Left ventricle myocardium inferior (tissue), 1 donor: Measurements from ENCODE around the gene SLC9A3. TPM values are rescaled to one million over a fixed set of nuclear protein-coding genes. Genes with fewer than 3 reads are reported as not detected.

Experiments used
- DNase-seq: peaks from one replicate; pipeline ENCODE4 v3.0.0-alpha.2; 2020
- H3K27ac ChIP-seq: fragments of 200-600 bp; replicated peaks from 2 replicates; pipeline ENCODE4 v1.8.0; 2021
- H3K27me3 ChIP-seq: fragments of 200-600 bp; 2 replicates; pipeline ENCODE4 v1.8.0; 2021; ENCODE audit warnings: low read depth
- H3K36me3 ChIP-seq: fragments of 200-600 bp; 2 replicates; pipeline ENCODE4 v1.8.0; 2021
- H3K4me1 ChIP-seq: fragments of 200-600 bp; 2 replicates; pipeline ENCODE4 v1.8.0; 2021
- H3K4me3 ChIP-seq: fragments of 200-600 bp; 2 replicates; pipeline ENCODE4 v1.8.0; 2021; ENCODE audit warnings: mild to moderate bottlenecking, moderate library complexity
- H3K9me3 ChIP-seq: fragments of 200-600 bp; replicated peaks from 2 replicates; pipeline ENCODE4 v1.8.0; 2021
- intact Hi-C: fragments of 100-400 bp; cut with micrococcal nuclease; formaldehyde crosslinking; loops from one replicate; pipeline ENCODE4 v1.11.0; 2022
- total RNA-seq: library from RNA; stranded (reverse); fragmentation: NEBNext Ultra II Directional; extraction: Animal tissue kit (Norgen Biotek cat#: 25700); gene quantifications from one replicate; pipeline ENCODE4 v1.2.1, GENCODE V29; 2021
- TF ChIP-seq, protein P1 (sequence below): fragments of 200-600 bp; IDR thresholded peaks from 2 replicates; pipeline ENCODE4 v1.8.0; 2021; ENCODE audit warnings: antibody characterized with exemption, mild to moderate bottlenecking, borderline replicate concordance
- donor health status: DM: no; HTN: yes; CAD: no; lungs with severe emphysema.

Gene SLC9A3
- total RNA-seq, 1 donor from 2014 or later = 0.91 TPM

DNA sequence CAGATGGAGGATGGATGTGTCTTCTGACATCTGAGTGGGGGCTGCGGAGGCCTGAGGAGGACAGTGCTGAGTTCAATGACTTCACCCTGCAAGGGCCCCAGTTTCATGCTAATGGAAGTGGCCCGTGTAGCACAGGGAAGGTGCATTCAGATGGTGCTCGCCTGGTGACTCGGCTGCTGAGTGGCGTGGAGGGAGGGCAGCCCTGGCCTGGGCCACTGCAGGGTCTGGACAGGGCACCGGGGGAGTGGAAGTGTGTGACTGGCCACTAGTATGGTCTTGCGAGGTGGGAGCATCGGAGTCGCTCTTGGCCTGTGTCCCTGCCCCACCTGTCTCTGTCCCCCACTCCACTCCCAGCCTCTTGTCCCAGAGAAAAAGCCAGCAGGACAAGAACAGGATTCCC, 1.7 kb upstream of the SLC9A3 start:
- intact Hi-C loops = no loop called here
- Histone ChIP-seq H3K27me3 (peaks cover 100% of the 10 kb centered on the region), H3K36me3 (no peaks in the 10 kb centered on the region), H3K4me3 (no peak overlapping the region), H3K27ac (no peak overlapping the region), H3K9me3 (no peaks in the 10 kb centered on the region), H3K4me1 (peaks cover 15% of the 10 kb centered on the region)
- no peak for DNase-seq
- TF ChIP-seq, protein P1, sequence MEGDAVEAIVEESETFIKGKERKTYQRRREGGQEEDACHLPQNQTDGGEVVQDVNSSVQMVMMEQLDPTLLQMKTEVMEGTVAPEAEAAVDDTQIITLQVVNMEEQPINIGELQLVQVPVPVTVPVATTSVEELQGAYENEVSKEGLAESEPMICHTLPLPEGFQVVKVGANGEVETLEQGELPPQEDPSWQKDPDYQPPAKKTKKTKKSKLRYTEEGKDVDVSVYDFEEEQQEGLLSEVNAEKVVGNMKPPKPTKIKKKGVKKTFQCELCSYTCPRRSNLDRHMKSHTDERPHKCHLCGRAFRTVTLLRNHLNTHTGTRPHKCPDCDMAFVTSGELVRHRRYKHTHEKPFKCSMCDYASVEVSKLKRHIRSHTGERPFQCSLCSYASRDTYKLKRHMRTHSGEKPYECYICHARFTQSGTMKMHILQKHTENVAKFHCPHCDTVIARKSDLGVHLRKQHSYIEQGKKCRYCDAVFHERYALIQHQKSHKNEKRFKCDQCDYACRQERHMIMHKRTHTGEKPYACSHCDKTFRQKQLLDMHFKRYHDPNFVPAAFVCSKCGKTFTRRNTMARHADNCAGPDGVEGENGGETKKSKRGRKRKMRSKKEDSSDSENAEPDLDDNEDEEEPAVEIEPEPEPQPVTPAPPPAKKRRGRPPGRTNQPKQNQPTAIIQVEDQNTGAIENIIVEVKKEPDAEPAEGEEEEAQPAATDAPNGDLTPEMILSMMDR = no peak

DNA sequence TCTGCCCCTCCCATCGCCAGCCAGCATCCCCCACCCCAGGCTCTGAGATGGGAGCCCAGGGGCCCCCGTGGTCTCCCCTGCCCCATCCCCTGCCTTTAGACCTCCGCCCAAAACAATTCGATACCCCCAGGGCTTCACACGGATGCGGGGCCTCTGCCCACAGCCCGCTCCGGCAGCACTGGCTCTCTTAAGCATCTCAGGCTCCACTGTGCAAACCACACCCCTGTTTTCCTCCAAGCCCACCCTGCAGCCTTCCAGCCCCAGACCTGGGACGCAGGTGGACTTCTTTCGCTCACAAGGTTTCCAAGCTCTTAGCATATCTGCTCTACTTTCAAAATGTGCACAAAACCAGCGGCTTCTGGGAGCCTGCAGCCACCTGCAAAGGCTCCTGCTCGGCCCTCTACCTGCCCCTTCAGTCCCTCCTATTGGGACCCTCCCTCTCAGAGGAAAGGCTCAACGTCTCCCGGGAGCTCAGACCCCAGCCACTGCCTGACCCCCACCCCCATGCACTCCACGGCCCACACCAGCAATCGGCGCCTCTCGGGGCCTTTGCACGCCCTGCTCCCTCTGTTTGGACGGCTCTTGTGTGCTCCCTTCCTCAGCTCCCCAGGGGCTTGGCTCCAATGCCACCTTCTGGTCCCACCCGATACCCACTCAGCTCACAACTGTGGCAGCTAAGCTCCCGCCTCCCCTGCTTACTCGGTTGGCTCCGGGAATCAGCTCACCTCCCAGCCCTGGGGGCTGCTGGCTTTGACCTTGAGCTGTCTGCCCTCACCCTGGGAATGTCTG, 918 bp upstream of the SLC9A3 start:
- no peak overlapping the region for H3K27ac ChIP-seq
- intact Hi-C loops = no loop called here
- H3K36me3 ChIP-seq = no peaks in the 10 kb centered on the region
- no peak for DNase-seq
- no peaks in the 10 kb centered on the region for H3K9me3 ChIP-seq
- TF ChIP-seq, protein P1 = no peak
- peaks cover 15% of the 10 kb centered on the region for H3K4me1 ChIP-seq
- H3K27me3 ChIP-seq = peaks cover 100% of the 10 kb centered on the region
- peak overlapping the region; percentile 51 for H3K4me3 ChIP-seq

DNA sequence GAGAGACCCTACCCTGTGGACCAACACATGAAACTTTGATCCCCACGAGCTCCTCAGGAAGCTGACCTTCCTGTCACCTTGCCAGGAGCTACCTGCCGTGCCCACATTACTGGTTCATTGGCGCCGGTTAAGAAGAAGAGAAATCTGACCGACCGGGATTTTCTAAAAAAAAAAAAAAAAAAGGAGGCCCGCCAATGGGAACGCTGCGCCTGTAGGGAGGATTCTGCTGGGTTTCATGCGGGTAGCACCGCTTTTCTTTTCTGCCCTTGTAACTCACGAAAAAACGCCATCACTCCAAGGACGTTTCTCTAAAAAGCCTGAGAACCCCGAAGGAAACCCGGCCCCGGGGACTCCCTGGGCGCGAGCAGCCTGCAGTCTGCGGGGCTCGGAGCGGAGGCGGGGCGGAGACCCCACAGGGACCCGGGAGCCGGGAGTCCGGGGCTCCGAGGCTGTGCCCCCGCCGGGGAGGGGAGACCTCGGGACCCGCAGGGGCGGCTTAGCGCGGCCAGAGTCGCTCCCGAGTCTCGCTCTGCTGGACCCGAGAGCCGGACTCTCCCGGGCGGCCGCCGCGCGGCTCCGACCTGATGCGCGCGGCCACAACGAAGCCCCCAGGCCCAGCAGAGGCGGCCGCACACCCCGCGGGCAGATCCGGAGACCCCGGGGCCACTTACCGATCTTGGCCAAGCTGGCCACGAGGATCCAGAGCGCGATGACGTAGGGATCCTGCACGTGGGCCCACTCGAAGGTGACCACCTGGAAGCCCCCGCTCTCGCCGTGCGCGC, 617 bp downstream of the SLC9A3 start:
- peaks cover 100% of the 10 kb centered on the region for H3K27me3 ChIP-seq
- peak overlapping the region; percentile 51 for H3K4me3 ChIP-seq
- H3K36me3 ChIP-seq = no peaks in the 10 kb centered on the region
- H3K4me1 ChIP-seq = peaks cover 15% of the 10 kb centered on the region
- H3K9me3 ChIP-seq = no peaks in the 10 kb centered on the region
- no peak overlapping the region for H3K27ac ChIP-seq
- no peak for DNase-seq
- TF ChIP-seq, protein P1 = no peak
- intact Hi-C loops = no loop called here

DNA sequence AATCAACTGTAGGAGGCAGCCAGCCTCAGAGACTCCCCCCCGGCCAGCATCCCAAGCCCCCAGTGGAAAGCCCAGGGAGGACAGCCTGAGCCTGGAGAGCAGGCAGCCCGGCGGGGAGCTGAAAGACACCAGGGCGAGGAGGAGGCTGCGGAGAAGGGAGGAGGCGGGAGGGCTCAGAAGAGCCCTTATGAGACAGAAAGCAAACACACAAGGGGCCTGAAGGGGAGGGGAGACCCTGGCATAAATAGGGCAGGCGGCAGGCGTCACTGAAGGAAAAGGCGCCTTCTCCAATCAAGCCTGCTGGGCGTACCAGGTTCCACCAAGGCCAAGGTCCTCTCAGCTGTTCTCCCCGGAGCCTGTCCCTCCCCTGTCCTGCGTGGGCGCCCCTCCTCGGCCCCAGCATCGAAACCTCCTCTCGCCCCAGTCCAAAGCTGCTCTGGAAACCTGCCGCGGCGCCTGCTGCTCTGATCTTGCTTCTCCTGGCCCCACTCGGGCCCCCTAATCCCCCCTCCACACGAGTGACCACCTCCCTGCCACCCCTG, 1.3 kb downstream of the SLC9A3 start:
- Histone ChIP-seq H3K36me3 (no peaks in the 10 kb centered on the region), H3K27ac (no peak overlapping the region), H3K4me1 (peaks cover 15% of the 10 kb centered on the region), H3K4me3 (peak overlapping the region; percentile 51), H3K9me3 (no peaks in the 10 kb centered on the region), H3K27me3 (peaks cover 100% of the 10 kb centered on the region)
- DNase-seq = no peak
- TF ChIP-seq, protein P1 = no peak
- intact Hi-C loops = no loop called here

DNA sequence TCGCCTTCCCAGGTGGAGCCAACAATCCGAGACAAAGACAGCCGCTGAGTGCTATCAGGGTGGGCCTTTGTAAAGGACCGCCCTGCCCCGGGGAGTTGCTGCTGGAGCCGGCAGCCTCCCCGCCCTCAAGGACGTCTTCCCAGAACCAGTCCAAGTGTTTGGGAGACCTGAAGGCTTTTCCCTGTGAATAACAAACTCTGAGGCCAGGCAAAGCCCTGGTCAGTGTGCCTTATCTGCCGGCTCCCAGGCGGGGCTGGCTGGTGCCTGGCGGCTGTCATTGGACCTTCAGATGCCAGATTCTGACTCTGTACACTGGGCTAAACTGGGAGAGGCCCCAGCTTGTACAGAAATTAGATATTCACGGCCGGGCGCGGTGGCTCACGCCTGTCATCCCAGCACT, 2.1 kb downstream of the SLC9A3 start:
- intact Hi-C loops = no loop called here
- DNase-seq = no peak
- Histone ChIP-seq H3K27ac (no peak overlapping the region), H3K4me1 (peaks cover 15% of the 10 kb centered on the region), H3K9me3 (no peaks in the 10 kb centered on the region), H3K36me3 (no peaks in the 10 kb centered on the region), H3K4me3 (no peak overlapping the region), H3K27me3 (peaks cover 100% of the 10 kb centered on the region)
- TF ChIP-seq, protein P1 = no peak
